Activated naive CD4-positive, alpha-beta T cell treated with anti-CD3 and anti-CD28 coated beads, Interleukin-2, amount 10 ng/mL, durations not matched to agents 7 days and 5 days (primary cell): Measurements from ENCODE around the gene SEMA3G.

Source experiments
- CTCF ChIA-PET: fragments of 350-600 bp; sonication (Branson Sonifier 250); formaldehyde crosslinking; loops from one replicate; lab custom pipeline; 2021; ENCODE audit warnings: antibody characterized with exemption; lab: Charles Lee
- DNase-seq: peaks from one replicate; pipeline ENCODE4 v3.0.0-alpha.2; 2020
- H3K27ac Mint-ChIP-seq: one replicate; pipeline ENCODE4 v1.8.0; 2021; ENCODE audit warnings: mild to moderate bottlenecking, moderate library complexity, mixed read lengths
- H3K27me3 Mint-ChIP-seq: one replicate; pipeline ENCODE4 v1.8.0; 2021; ENCODE audit warnings: mild to moderate bottlenecking, mixed read lengths
- H3K36me3 Mint-ChIP-seq: one replicate; pipeline ENCODE4 v1.8.0; 2021; ENCODE audit warnings: mixed read lengths
- H3K4me1 Mint-ChIP-seq: one replicate; pipeline ENCODE4 v1.8.0; 2021; ENCODE audit warnings: mixed read lengths
- H3K4me3 Mint-ChIP-seq: one replicate; pipeline ENCODE4 v1.8.0; 2021; ENCODE audit warnings: mild to moderate bottlenecking, moderate library complexity, mixed read lengths
- H3K9me3 Mint-ChIP-seq: one replicate; pipeline ENCODE4 v1.8.0; 2021; ENCODE audit warnings: mixed read lengths

The SEMA3G gene

DNA sequence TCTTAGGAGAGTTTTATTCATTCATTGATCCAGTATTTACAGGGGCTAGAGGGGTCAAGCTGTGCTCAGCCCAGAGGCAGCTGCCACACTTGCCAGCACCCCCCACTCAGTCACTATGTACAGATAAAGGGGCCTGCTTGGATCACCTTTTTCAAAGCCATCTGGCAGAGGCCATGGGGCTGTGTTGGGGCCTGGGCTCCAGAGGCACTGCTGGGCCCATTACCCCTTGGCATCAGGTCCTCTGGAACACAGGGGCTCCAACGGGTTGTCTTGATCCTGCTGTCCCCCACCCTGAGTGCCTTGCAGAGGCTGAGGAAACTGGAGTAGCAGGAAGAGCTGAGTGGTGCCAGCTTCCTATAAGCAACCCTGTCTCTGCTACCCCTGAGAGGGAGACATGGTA lies 43.9 kb downstream of the SEMA3G start:
- no peaks in the 10 kb centered on the region for H3K9me3 Mint-ChIP-seq
- H3K27me3 Mint-ChIP-seq = no peaks in the 10 kb centered on the region
- no peak for DNase-seq
- no peak overlapping the region for H3K27ac Mint-ChIP-seq
- H3K4me3 Mint-ChIP-seq = no peak overlapping the region
- peaks cover 33% of the 10 kb centered on the region for H3K36me3 Mint-ChIP-seq
- peaks cover 2% of the 10 kb centered on the region for H3K4me1 Mint-ChIP-seq
- CTCF ChIA-PET = no interaction called here

DNA sequence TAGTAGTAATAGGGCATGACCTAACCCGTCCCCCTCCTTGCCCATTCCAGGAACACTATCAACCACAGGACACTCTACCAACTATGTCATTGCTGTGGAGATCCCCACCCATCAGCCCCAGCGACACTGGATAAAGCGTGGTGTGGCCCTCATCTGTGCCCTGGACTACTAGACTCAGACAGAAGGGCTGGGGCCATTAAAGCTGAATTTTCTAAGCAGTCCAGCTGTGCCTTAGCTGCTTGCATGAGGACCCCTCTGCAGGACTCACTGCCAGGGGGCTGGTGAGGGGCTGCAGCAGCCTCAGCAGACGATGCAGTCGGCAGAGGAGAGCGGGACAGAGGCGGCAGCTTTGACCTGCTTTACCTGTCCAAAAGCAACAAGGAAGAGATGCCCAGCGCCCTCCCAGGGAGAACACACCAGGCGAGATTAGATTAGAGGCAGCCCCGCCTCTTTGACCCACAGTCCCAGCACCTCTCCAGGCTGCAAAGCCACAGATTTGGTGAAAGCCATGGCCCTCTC lies 44.6 kb downstream of the SEMA3G start:
- Mint-ChIP-seq H3K36me3 (peaks cover 27% of the 10 kb centered on the region), H3K4me1 (no peaks in the 10 kb centered on the region), H3K9me3 (no peaks in the 10 kb centered on the region), H3K27ac (no peak overlapping the region), H3K27me3 (no peaks in the 10 kb centered on the region), H3K4me3 (no peak overlapping the region)
- CTCF ChIA-PET = no interaction called here
- DNase-seq = no peak

DNA sequence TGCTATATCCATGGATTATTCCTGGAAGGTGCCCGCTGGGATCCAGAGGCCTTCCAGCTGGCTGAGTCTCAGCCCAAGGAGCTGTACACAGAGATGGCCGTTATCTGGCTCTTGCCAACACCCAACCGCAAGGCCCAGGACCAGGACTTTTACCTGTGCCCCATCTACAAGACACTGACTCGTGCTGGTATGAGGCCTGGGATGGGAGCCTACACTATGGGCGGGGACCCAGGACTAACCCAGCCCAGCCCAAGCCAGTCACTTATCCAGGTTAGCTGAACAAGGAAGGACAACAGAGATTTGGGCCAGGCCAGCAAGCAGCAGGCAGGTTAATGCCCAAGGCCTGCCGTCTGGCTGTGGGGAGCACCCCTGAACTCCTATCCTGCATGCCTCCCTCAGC lies 45.3 kb downstream of the SEMA3G start:
- no peaks in the 10 kb centered on the region for H3K4me1 Mint-ChIP-seq
- no peaks in the 10 kb centered on the region for H3K27me3 Mint-ChIP-seq
- DNase-seq = no peak
- H3K27ac Mint-ChIP-seq = no peak overlapping the region
- H3K4me3 Mint-ChIP-seq = no peak overlapping the region
- H3K9me3 Mint-ChIP-seq = no peaks in the 10 kb centered on the region
- peaks cover 21% of the 10 kb centered on the region for H3K36me3 Mint-ChIP-seq
- CTCF ChIA-PET = no interaction called here

DNA sequence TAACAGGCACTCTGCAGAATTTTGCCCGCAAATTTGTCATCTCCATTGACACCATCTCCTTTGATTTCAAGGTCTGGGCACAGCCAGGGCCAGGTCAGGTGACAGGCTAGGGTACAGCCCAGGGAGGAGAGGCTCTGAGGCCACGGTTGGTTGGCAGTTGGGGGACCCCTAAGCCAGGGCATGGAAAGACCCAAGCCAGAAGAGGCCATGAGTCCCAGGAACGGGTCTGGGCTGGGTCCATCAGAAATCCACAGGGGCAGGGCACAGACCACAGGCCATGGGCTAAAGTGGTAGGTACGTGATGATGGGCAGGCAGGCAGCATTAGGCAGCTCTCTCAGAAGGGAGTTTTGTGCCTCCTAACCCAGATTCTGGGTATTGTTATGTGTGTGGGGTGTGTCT lies 45.8 kb downstream of the SEMA3G start:
- Mint-ChIP-seq H3K27me3 (no peaks in the 10 kb centered on the region), H3K4me1 (no peaks in the 10 kb centered on the region), H3K9me3 (no peaks in the 10 kb centered on the region), H3K36me3 (peaks cover 19% of the 10 kb centered on the region), H3K27ac (no peak overlapping the region), H3K4me3 (no peak overlapping the region)
- no peak for DNase-seq
- CTCF ChIA-PET = interaction anchor here (1.0 kb wide), 1 partner anchor 14 kb away, joined by 3 read pairs; no protein-coding TSS in a partner anchor

DNA sequence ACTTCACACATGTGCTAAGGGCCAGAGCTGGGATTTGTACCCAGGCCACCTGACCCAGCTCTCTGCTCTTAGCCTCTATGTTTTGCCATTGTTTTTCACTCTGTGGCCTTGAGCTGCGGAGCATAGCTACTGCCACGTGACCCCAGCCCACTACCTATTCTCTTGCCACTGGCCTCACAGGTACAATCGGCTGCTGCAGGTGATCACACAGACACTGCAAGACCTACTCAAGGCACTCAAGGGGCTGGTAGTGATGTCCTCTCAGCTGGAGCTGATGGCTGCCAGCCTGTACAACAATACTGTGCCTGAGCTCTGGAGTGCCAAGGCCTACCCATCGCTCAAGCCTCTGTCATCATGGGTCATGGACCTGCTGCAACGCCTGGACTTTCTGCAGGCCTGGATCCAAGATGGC lies 46.2 kb downstream of the SEMA3G start:
- Mint-ChIP-seq H3K27ac (no peak overlapping the region), H3K9me3 (no peaks in the 10 kb centered on the region), H3K27me3 (no peaks in the 10 kb centered on the region), H3K4me1 (no peaks in the 10 kb centered on the region), H3K36me3 (peaks cover 16% of the 10 kb centered on the region), H3K4me3 (no peak overlapping the region)
- DNase-seq = no peak
- CTCF ChIA-PET = interaction anchor here (0.8 to 1.2 kb wide), 4 partner anchors 13 to 49 kb away, joined by 3 to 4 read pairs (median 3); no protein-coding TSS in a partner anchor

DNA sequence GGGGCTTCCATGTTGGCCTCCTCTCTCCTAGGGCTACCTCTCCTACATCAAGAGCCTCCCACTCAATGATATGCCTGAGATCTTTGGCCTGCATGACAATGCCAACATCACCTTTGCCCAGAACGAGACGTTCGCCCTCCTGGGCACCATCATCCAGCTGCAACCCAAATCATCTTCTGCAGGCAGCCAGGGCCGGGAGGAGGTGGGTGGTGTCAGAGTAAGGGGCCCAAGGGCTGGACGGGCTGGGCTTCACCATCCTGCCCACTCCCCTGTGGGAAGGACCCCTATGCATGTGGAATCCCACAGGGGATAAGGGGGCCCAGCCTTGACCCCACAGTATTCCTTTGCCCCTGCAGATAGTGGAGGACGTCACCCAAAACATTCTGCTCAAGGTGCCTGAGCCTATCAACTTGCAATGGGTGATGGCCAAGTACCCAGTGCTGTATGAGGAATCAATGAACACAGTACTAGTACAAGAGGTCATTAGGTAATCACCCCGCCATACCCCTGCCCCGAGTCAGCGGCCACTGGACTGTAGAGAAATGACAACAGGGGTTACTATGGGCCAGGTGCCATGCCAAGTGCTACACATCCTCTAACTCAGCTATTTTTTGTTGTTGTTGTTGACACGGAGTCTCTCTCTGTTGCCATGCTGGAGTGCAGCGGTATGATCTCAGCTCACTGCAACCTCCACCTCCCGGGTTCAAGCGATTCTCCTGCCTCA lies 47.1 kb downstream of the SEMA3G start:
- no peak for DNase-seq
- no peak overlapping the region for H3K4me3 Mint-ChIP-seq
- CTCF ChIA-PET = interaction anchor here (0.8 to 1.2 kb wide), 4 partner anchors 12 to 50 kb away, joined by 3 to 4 read pairs (median 3); no protein-coding TSS in a partner anchor
- no peaks in the 10 kb centered on the region for H3K4me1 Mint-ChIP-seq
- H3K27me3 Mint-ChIP-seq = no peaks in the 10 kb centered on the region
- H3K36me3 Mint-ChIP-seq = peaks cover 12% of the 10 kb centered on the region
- no peaks in the 10 kb centered on the region for H3K9me3 Mint-ChIP-seq
- no peak overlapping the region for H3K27ac Mint-ChIP-seq

DNA sequence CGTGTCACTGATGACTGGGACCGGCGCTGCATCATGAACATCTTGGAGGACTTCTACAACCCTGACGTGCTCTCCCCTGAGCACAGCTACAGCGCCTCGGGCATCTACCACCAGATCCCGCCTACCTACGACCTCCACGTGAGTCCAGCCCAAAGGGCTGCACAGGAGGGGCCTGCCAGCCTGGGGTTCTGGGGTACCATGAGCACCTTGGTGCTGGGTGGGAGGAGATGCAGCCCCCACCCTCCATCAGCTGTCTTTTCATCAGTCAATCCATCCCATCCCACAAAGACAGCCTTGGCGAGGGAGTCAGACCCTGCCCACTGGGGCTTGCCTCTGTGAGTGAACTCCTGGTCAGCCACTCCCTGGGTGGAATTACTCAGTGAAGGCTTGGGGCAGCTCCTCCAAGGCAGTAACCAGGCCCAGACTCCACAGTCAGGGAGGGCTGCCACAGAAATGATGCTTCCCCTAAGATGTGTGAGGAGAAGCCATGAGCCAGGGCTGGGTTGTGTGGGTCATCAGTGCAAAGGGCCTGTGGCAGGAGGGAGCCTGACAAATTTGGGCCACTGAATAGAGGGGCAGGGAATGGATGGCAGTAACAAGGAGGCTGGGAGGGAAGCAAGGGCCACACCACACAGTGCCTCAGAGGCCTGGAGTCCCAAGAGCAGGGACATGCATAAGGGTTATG lies 47.9 kb downstream of the SEMA3G start:
- no peak overlapping the region for H3K27ac Mint-ChIP-seq
- CTCF ChIA-PET = no interaction called here
- H3K27me3 Mint-ChIP-seq = no peaks in the 10 kb centered on the region
- no peak for DNase-seq
- H3K9me3 Mint-ChIP-seq = no peaks in the 10 kb centered on the region
- H3K4me1 Mint-ChIP-seq = no peaks in the 10 kb centered on the region
- H3K36me3 Mint-ChIP-seq = peaks cover 6% of the 10 kb centered on the region
- no peak overlapping the region for H3K4me3 Mint-ChIP-seq

DNA sequence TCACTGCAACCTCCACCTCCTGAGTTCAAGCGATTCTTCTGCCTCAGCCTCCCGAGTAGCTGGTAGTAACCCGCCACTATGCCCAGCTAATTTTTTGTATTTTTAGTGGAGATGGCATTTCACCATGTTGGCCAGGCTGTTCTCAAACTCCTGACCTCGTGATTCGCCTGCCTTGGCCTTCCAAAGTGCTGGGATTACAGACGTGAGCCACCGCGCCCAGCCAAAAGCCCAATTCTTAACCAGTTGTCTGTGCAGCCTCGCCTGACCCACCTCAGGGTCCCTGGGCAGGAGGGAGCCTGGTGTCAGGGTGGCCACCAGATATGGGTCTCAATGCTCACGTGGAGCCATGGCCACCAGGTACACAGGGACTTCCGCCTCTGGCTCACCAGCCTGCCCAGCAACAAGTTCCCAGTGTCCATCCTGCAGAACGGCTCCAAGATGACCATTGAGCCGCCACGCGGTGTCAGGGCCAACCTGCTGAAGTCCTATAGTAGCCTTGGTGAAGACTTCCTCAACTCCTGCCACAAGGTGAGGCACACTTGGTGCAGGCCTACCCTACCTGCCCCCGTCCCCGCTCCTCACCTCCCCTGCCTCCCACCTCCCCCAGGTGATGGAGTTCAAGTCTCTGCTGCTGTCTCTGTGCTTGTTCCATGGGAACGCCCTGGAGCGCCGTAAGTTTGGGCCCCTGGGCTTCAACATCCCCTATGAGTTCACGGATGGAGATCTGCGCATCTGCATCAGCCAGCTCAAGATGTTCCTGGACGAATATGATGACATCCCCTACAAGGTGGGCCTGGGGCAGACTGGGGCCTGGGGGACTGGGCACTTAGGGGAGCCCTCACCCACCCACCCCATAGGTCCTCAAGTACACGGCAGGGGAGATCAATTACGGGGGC lies 48.6 kb downstream of the SEMA3G start:
- Mint-ChIP-seq H3K4me1 (no peaks in the 10 kb centered on the region), H3K9me3 (no peaks in the 10 kb centered on the region), H3K36me3 (peaks cover 7% of the 10 kb centered on the region), H3K27ac (no peak overlapping the region), H3K4me3 (no peak overlapping the region), H3K27me3 (no peaks in the 10 kb centered on the region)
- no peak for DNase-seq
- CTCF ChIA-PET = interaction anchor here (0.9 kb wide), 1 partner anchor 11 kb away, joined by 3 read pairs; no protein-coding TSS in a partner anchor

DNA sequence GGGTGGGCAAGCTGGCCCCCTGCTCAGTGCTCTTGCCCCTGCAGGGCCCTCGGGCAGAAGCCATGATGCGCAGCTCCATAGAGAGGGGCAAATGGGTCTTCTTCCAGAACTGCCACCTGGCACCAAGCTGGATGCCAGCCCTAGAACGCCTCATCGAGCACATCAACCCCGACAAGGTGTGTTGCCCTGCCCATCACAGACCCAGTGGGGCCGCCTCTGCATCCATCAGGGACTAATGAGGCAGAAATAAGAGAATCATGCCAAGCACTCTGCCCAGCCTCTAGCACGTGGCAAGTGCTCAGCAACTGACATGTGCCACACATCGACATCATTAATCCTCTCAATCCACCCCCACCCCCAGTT lies 49.4 kb downstream of the SEMA3G start:
- H3K4me1 Mint-ChIP-seq = no peaks in the 10 kb centered on the region
- no peak overlapping the region for H3K4me3 Mint-ChIP-seq
- peaks cover 4% of the 10 kb centered on the region for H3K36me3 Mint-ChIP-seq
- H3K9me3 Mint-ChIP-seq = no peaks in the 10 kb centered on the region
- CTCF ChIA-PET = interaction anchor here (0.9 kb wide), 1 partner anchor 10 kb away, joined by 3 read pairs; no protein-coding TSS in a partner anchor
- H3K27ac Mint-ChIP-seq = no peak overlapping the region
- DNase-seq = no peak
- H3K27me3 Mint-ChIP-seq = no peaks in the 10 kb centered on the region

DNA sequence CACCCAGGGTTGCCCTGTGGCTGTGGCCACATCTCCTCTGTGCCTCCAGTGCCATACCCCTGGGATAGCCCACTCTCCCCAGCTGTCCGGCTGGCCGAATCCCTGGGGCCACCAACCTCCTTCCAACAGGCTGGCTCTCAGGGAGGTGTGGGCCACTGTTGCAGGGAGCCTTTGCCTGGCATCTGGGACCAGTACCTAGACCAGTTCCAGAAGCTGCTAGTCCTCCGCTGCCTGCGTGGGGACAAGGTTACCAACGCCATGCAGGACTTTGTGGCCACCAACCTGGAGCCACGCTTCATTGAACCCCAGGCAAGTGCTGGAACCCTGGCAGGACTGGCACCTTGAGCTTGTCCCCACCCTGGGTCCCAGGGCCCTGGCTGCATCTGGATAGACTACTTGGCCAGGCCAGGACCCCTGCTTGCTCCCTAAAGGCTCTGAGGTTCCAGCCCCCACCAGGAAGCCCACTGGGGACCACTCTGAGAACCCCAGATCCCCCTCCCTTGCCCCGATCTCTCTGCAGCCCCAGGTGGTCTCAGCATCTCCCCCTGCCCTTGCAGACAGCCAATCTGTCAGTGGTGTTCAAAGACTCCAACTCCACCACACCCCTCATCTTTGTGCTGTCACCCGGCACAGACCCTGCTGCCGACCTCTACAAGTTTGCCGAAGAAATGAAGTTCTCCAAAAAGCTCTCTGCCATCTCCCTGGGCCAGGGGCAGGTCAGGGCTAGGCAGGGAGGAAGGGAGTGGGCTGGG lies 50.0 kb downstream of the SEMA3G start:
- CTCF ChIA-PET = interaction anchor here (1.1 kb wide), 1 partner anchor 9 kb away, joined by 3 read pairs; no protein-coding TSS in a partner anchor
- H3K27me3 Mint-ChIP-seq = no peaks in the 10 kb centered on the region

DNA sequence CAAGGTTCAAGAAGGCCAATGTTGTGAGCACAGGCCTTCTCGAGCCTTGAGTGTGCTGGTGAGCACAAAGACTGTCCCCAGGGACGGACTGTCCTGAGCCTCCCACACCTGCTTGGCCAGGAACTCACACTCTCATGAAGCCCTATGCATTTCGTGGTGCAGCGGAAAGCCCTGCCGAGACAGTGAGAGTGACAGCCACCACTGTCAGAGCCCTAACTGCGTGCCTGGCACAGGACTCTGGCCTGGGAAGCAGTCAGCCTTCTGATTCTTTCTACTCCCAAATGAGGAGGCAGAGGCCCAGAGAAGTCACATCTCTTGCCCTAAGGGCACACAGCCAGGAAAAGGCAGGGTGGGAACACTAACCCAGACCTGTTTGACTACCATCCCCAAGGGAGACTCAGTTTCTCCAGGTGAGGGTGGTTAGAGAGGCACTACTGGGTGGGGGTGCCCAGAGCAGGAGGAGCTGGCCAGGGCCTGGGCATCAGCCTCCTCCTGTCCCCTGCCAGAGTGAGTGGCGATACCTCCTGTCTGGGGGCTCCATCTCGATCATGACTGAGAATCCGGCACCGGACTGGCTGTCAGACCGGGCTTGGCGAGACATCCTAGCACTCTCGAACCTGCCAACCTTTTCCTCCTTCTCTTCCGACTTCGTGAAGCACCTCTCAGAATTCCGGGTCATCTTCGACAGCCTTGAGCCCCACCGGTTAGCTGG lies 50.8 kb downstream of the SEMA3G start:
- Mint-ChIP-seq H3K4me1 (no peaks in the 10 kb centered on the region), H3K27ac (no peak overlapping the region), H3K9me3 (no peaks in the 10 kb centered on the region), H3K27me3 (no peaks in the 10 kb centered on the region), H3K36me3 (peaks cover 4% of the 10 kb centered on the region), H3K4me3 (no peak overlapping the region)
- CTCF ChIA-PET = interaction anchor here (1.1 kb wide), 1 partner anchor 8 kb away, joined by 3 read pairs; no protein-coding TSS in a partner anchor
- no peak for DNase-seq

More for the DNA sequence above, 50.0 kb downstream of the SEMA3G start:
- H3K27ac Mint-ChIP-seq = no peak overlapping the region
- no peak overlapping the region for H3K4me3 Mint-ChIP-seq
- no peaks in the 10 kb centered on the region for H3K4me1 Mint-ChIP-seq
- H3K9me3 Mint-ChIP-seq = no peaks in the 10 kb centered on the region
- DNase-seq = no peak
- H3K36me3 Mint-ChIP-seq = peaks cover 4% of the 10 kb centered on the region

DNA sequence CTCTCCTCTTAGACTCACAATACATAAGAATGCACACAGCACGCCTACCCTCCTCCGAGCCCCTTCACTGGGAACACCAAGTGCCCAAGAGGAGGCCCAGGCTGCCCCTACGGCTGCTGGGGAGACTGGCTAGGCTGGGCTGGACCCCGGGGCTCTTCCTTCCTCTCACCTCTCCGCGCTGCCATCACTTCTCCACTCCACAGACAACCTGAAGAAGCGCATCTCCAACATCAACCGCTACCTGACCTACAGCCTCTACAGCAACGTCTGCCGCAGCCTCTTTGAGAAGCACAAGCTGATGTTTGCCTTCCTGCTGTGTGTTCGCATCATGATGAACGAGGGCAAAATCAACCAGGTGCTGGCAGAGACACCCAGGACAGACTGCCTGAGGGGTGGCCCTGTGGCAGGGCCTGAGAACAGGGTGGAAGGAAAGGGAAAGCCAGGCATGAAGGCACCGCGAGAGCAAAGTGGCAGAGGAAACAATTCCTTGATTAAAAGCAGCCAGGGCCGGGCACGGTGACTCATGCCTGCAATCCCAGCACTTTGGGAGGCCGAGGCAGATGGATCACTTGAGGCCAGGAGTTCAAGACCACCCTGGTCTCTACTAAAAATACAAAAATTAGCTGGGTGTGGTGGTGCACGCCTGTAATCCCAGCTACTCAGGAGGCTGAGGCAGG lies 51.6 kb downstream of the SEMA3G start:
- H3K27ac Mint-ChIP-seq = no peak overlapping the region
- H3K4me1 Mint-ChIP-seq = no peaks in the 10 kb centered on the region
- CTCF ChIA-PET = no interaction called here
- no peaks in the 10 kb centered on the region for H3K9me3 Mint-ChIP-seq
- no peaks in the 10 kb centered on the region for H3K27me3 Mint-ChIP-seq
- DNase-seq = no peak
- H3K4me3 Mint-ChIP-seq = no peak overlapping the region
- peaks cover 7% of the 10 kb centered on the region for H3K36me3 Mint-ChIP-seq
